Natural killer cell treated with Interleukin-12 subunit alpha and Interleukin-12 subunit beta and Interleukin-15 and Interleukin-18, amount 100 ng/mL, for 72 hours (primary cell): ENCODE data around the gene PNPLA2. TPM values are rescaled to one million over a fixed set of nuclear protein-coding genes. Genes with fewer than 3 reads are reported as not detected.

Source experiments
- ATAC-seq, 2 donors: fragments of 150-1000 bp; cut with Tn5 transposase in 1 of 2; sonication (Bioruptor Pico), chemical (Tn5 transposase) in 1 of 2; 2 replicates each; pipeline ENCODE4 v1.10.0; 2021
- DNase-seq: peaks from one replicate; pipeline ENCODE4 v3.0.0; 2022; ENCODE audit warnings: low spot score
- H3K27ac Mint-ChIP-seq, 2 donors: 1 replicate in 1 of 2; 2 replicates in 1 of 2; pipeline ENCODE4 v1.8.0; 2022; ENCODE audit warnings: mixed read lengths in 2 of 2, mild to moderate bottlenecking in 1 of 2, moderate library complexity in 1 of 2
- H3K27me3 Mint-ChIP-seq, 2 donors: 1 replicate in 1 of 2; 2 replicates in 1 of 2; pipeline ENCODE4 v1.8.0; 2022; ENCODE audit warnings: mixed read lengths in 2 of 2
- H3K36me3 Mint-ChIP-seq: one replicate; pipeline ENCODE4 v1.8.0; 2022; ENCODE audit warnings: mixed read lengths
- H3K4me1 Mint-ChIP-seq, 2 donors: 1 replicate in 1 of 2; 2 replicates in 1 of 2; pipeline ENCODE4 v1.8.0; 2022; ENCODE audit warnings: low read depth in 2 of 2, mixed read lengths in 2 of 2, mild to moderate bottlenecking in 1 of 2
- H3K4me3 Mint-ChIP-seq: one replicate; pipeline ENCODE4 v1.8.0; 2022; ENCODE audit warnings: mixed read lengths
- H3K9me3 Mint-ChIP-seq: 2 replicates; pipeline ENCODE4 v1.8.0; 2022; ENCODE audit warnings: mixed read lengths
- total RNA-seq, 2 donors: library from RNA; stranded (reverse); gene quantifications; one replicate each; pipeline ENCODE4 v1.2.3, GENCODE V29; 2022

The PNPLA2 gene
- total RNA-seq, 2 donors from 2014 or later, result 69.0 to 95.0 TPM

DNA sequence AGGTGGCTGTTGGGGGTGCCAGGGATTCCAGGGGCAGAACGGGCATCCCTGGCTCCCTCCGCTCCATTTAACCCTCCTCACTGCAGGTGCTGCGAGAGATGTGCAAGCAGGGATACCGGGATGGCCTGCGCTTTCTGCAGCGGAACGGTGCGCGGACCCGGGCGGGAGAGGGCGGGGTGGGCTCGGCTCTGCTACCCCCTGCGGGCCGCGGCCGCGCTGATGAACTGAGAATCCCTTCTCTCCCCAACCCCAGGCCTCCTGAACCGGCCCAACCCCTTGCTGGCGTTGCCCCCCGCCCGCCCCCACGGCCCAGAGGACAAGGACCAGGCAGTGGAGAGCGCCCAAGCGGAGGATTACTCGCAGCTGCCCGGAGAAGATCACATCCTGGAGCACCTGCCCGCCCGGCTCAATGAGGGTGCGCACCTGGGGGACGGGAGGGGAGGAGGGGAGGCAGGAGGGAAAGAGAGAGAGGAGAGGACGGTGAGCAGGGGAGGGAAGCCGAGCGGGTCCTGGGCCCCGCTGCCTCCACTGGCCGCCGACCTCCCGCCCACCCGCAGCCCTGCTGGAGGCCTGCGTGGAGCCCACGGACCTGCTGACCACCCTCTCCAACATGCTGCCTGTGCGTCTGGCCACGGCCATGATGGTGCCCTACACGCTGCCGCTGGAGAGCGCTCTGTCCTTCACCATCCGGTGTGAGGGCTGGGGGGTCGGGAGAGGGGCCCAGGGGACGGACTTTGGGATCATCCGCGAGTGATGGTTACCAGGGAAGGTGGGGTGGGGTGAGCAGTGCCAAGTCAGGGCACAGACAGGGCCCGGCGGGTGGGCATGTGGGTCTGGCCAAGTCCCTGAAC, 5.0 kb downstream of the PNPLA2 start:
- H3K27ac Mint-ChIP-seq, result no peak overlapping the region
- ATAC-seq (no peak), DNase-seq (no peak)
- H3K4me3 Mint-ChIP-seq, result no peak overlapping the region
- no peaks in the 10 kb centered on the region for H3K36me3 Mint-ChIP-seq
- no peaks in the 10 kb centered on the region for H3K9me3 Mint-ChIP-seq
- H3K27me3 Mint-ChIP-seq, result peaks cover 0 to 8% of the 10 kb centered on the region in 2 donors
- peaks cover 15 to 17% of the 10 kb centered on the region in 2 donors for H3K4me1 Mint-ChIP-seq

DNA sequence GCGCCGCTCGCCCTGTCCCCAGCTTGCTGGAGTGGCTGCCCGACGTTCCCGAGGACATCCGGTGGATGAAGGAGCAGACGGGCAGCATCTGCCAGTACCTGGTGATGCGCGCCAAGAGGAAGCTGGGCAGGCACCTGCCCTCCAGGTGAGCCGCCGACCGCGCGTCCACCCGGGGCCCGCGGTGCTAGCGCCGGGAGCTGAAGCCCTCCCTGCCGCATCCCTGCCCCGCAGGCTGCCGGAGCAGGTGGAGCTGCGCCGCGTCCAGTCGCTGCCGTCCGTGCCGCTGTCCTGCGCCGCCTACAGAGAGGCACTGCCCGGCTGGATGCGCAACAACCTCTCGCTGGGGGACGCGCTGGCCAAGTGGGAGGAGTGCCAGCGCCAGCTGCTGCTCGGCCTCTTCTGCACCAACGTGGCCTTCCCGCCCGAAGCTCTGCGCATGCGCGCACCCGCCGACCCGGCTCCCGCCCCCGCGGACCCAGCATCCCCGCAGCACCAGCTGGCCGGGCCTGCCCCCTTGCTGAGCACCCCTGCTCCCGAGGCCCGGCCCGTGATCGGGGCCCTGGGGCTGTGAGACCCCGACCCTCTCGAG, 5.7 kb downstream of the PNPLA2 start:
- Mint-ChIP-seq H3K27me3 (peaks cover 0 to 12% of the 10 kb centered on the region in 2 donors), H3K36me3 (no peaks in the 10 kb centered on the region), H3K9me3 (no peaks in the 10 kb centered on the region), H3K27ac (no peak overlapping the region), H3K4me3 (no peak overlapping the region), H3K4me1 (peaks cover 15 to 21% of the 10 kb centered on the region in 2 donors)
- DNase-seq, result no peak
- no peak for ATAC-seq

DNA sequence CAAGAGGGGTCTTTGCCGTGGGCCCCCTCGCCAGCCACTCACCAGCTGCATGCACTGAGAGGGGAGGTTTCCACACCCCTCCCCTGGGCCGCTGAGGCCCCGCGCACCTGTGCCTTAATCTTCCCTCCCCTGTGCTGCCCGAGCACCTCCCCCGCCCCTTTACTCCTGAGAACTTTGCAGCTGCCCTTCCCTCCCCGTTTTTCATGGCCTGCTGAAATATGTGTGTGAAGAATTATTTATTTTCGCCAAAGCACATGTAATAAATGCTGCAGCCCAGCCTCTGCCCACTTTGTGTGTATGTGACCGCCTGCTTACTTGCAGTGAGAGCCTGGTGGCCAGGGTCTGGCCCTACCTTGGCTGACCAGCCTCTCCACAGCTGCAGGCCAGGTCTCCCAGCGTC, 6.2 kb downstream of the PNPLA2 start:
- H3K27me3 Mint-ChIP-seq, result peaks cover 0 to 13% of the 10 kb centered on the region in 2 donors
- DNase-seq (no peak), ATAC-seq (no peak)
- no peak overlapping the region for H3K4me3 Mint-ChIP-seq
- no peaks in the 10 kb centered on the region for H3K36me3 Mint-ChIP-seq
- H3K9me3 Mint-ChIP-seq, result no peaks in the 10 kb centered on the region
- peaks cover 15 to 21% of the 10 kb centered on the region in 2 donors for H3K4me1 Mint-ChIP-seq
- no peak overlapping the region for H3K27ac Mint-ChIP-seq

DNA sequence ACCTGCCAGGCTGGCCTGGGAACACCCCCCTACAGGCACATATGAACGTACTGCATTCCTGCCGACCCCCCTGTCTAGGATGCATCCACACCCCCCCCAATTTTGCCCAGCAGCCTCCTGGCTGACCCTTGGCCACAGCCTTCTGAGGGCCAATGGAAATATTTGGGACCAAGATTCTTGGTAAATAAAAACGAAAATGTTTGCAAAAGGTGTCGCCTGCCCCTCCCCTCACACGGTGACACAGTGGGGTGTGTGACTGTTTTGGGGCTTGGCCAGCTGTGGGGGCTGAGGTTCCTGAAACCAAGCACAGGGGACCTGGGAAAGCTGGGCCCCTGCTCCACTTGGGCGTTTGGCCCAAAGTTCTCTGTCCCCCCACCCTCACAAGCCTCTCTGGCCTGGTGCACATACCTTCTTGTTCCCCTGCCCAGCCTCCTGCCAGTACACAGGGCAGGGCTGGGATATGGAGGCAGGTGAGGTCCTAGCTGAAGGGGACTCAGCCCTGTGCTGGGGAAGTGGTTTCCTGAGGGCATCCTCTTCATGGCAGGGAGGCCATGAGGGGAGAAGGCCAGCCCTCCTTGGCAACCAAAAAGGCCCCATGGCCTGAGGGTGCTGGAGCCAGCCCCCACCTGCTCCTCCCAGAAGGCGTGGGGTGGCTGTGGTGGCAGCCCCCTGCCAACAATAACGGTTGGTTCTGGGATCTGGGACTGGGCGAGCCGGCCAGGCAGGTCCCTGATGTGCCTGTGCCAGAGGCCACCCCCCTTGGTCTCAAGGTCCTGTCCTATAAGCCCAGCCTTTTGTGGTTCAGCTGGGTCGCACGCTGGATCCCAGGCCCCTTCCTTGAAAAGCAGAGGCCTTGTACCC, 6.9 kb downstream of the PNPLA2 start:
- Mint-ChIP-seq H3K27ac (no peak overlapping the region), H3K9me3 (no peaks in the 10 kb centered on the region), H3K27me3 (peaks cover 0 to 13% of the 10 kb centered on the region in 2 donors), H3K4me1 (peaks cover 15 to 21% of the 10 kb centered on the region in 2 donors), H3K36me3 (no peaks in the 10 kb centered on the region), H3K4me3 (no peak overlapping the region)
- ATAC-seq (no peak), DNase-seq (no peak)

DNA sequence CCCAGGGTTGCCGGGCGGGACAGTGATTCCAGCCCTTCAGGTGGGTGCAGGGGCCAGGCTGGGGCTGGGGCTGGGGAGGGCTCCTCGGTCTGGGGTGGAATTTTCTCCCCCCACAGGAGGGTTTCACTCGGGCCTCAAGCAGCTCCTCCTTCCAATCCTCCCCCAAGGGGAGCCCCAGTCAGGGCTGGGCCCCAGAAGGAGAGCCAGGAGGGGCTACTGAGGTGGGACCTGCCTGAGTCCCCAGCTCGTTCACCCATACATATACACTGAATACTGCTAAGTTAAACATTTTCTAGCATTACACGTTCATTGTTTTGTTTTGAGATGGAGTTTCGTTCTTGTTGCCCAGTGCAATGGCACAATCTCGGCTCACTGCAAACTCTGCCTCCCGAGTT, 7.5 kb downstream of the PNPLA2 start:
- H3K4me3 Mint-ChIP-seq, result peak overlapping the region; percentile 61
- ATAC-seq (no peak), DNase-seq (no peak)
- no peaks in the 10 kb centered on the region for H3K36me3 Mint-ChIP-seq
- no peak overlapping the region for H3K27ac Mint-ChIP-seq
- peaks cover 10 to 19% of the 10 kb centered on the region in 2 donors for H3K4me1 Mint-ChIP-seq
- H3K27me3 Mint-ChIP-seq, result peaks cover 0 to 13% of the 10 kb centered on the region in 2 donors
- no peaks in the 10 kb centered on the region for H3K9me3 Mint-ChIP-seq

DNA sequence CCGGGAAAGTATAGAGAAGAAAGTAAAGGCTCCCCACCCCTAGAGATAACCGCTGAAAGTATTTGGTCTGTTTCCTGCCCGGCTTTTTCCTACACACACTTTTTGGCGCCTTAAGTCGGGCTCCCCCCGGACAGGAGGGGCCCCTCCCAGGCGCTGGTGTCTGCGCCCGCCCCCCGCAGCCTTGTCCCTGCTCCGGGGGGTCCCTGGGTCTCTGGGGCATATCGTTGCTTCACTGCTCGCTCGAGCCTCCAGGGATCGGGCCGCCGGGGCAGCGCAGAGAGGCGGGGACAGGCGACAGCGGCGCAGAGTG, 8.1 kb downstream of the PNPLA2 start:
- Mint-ChIP-seq H3K27ac (no peak overlapping the region), H3K27me3 (peaks cover 0 to 17% of the 10 kb centered on the region in 2 donors), H3K4me3 (peak overlapping the region; percentile 61), H3K36me3 (no peaks in the 10 kb centered on the region), H3K4me1 (peaks cover 10 to 20% of the 10 kb centered on the region in 2 donors), H3K9me3 (no peaks in the 10 kb centered on the region)
- ATAC-seq (no peak), DNase-seq (no peak)

DNA sequence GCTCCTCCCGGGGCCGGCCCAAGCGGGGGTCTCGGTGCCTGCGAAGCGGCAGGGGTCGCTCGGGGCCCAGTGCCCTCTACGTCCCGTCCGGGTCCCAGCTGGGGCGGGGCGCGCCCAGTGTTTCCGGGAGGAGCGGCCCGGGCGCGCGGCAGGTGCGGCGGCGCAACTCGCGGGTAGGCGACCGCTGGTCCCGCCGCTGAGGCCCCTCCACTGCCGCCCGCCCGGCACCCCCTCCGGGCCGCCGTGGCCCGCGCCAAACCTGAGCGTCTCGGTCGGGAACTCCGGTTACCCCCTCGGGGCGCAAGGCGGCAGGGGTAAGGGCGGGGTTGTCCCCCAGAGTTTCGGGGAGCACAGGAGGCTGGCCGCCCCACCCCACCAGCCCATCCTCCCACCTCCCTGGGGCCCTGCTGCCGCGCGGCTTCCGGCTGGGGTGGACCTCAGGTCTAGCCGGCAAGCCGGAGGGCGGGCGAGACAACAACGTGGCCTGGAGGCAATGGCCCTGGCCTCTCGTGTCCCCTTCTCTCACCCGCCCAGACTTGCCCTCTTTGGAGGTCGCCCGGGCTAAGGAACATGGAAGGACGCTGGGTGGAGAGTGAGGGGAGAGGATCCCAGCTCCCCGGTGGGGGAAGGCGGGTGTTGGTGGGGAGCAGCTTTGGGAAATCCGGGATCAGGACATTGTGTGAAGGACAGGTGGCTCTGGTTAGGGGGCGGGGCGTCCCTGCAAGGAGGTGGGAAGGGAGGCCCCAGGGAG, 8.6 kb downstream of the PNPLA2 start:
- DNase-seq (no peak), ATAC-seq (peak; percentile 33 to 55)
- peak overlapping the region in 1 of 2 donors; percentile 62 for H3K27ac Mint-ChIP-seq
- no peaks in the 10 kb centered on the region for H3K9me3 Mint-ChIP-seq
- peaks cover 10 to 17% of the 10 kb centered on the region in 2 donors for H3K4me1 Mint-ChIP-seq
- H3K4me3 Mint-ChIP-seq, result peak overlapping the region; percentile 67
- peaks cover 0 to 17% of the 10 kb centered on the region in 2 donors for H3K27me3 Mint-ChIP-seq
- no peaks in the 10 kb centered on the region for H3K36me3 Mint-ChIP-seq

DNA sequence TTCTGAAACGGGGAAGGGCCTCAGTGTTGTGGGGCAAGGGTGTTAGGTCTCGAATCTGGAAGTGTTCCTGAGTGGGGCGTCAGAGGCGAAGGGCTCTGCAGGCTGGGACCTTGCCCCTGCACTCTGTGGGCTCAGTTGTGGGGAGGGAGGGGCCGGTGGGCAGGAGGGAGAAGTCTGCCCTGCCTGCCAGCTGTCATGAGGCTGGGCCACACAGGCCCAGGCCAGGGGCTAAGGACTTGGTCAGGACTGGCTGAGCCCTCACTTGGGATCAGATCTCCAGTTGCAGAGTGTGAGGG, 9.1 kb downstream of the PNPLA2 start, which contains the start of gene CRACR2B:
Gene CRACR2B, plus strand, starts transcription at position 23 of the 296 bp plus-strand sequence. CDS start 689 bp downstream, outside the sequence.
- Mint-ChIP-seq H3K27me3 (peaks cover 0 to 17% of the 10 kb centered on the region in 2 donors), H3K9me3 (no peaks in the 10 kb centered on the region), H3K4me3 (peak within 1 kb of the TSS; percentile 67), H3K36me3 (no peaks in the 10 kb centered on the region), H3K27ac (peak within 1 kb of the TSS in 1 of 2 donors; percentile 62), H3K4me1 (peaks cover 10 to 17% of the 10 kb centered on the region in 2 donors)
- ATAC-seq (no peak), DNase-seq (no peak)

DNA sequence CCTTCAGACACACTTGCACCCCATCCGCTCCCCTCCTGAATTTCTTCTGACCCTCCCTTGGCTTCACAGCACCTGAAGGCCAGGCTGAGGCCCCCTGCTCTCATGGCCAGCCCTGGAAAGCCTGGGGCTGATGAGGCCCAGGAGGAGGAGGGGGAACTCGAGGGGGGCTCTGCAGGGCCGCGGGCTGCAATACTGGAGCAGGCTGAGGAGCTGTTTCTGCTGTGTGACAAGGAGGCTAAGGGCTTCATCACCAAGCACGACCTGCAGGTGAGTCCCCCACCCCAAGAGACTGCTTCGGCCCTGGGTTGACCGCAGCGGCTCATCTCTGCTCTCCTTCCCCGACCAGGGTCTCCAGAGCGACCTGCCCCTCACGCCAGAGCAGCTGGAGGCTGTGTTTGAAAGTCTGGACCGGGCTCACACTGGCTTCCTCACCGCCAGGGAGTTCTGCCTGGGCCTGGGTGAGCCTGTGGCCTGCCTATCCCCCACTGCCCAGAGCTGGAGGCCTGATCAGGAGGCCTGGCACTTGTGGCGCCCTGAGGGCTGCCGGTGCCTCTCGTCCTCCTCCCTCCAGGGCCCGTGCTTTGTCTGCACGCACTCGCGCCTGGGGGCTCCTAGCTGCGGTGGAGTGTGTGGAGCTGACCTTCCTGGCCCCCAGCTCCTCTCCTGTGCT, 9.9 kb downstream of the PNPLA2 start:
- DNase-seq (no peak), ATAC-seq (no peak)
- Mint-ChIP-seq H3K4me1 (peaks cover 10 to 17% of the 10 kb centered on the region in 2 donors), H3K9me3 (no peaks in the 10 kb centered on the region), H3K27me3 (peaks cover 0 to 17% of the 10 kb centered on the region in 2 donors), H3K4me3 (peak overlapping the region; percentile 67), H3K27ac (no peak overlapping the region), H3K36me3 (no peaks in the 10 kb centered on the region)

DNA sequence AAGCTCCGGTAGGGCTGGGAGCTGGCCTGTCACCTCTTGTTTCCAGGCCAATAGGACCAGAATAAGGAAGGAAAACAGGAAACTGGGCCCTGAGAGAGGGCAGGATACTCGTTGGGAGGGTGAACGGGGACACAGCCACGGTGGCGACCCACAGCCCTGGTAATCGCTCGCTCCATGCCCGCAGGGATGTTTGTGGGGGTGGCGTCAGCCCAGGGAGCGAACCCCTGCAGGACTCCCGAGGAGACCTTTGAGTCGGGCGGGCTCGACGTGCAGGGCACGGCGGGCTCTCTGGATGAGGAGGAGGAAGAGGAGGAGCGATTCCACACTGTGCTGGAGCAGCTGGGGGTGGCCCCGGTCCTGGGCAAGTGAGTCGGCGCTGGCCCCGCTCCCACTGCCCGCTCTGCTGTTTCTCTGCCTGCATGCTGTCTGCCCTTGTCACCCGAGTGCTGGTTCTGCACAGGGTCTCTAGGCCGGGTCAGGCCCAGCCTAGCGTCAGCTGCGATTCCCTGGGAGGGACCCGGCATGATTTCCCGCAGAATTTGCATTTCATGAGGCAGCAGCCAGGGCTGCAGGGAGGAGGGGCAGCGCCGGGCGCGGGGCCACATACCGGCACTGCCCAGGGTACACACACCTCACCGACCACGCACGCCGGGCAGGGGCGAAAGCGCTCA, 10.6 kb downstream of the PNPLA2 start:
- H3K27me3 Mint-ChIP-seq, result peaks cover 0 to 17% of the 10 kb centered on the region in 2 donors
- H3K4me1 Mint-ChIP-seq, result peaks cover 10 to 20% of the 10 kb centered on the region in 2 donors
- ATAC-seq (no peak), DNase-seq (no peak)
- peak overlapping the region; percentile 51 for H3K4me3 Mint-ChIP-seq
- no peak overlapping the region for H3K27ac Mint-ChIP-seq
- no peaks in the 10 kb centered on the region for H3K9me3 Mint-ChIP-seq
- H3K36me3 Mint-ChIP-seq, result no peaks in the 10 kb centered on the region

DNA sequence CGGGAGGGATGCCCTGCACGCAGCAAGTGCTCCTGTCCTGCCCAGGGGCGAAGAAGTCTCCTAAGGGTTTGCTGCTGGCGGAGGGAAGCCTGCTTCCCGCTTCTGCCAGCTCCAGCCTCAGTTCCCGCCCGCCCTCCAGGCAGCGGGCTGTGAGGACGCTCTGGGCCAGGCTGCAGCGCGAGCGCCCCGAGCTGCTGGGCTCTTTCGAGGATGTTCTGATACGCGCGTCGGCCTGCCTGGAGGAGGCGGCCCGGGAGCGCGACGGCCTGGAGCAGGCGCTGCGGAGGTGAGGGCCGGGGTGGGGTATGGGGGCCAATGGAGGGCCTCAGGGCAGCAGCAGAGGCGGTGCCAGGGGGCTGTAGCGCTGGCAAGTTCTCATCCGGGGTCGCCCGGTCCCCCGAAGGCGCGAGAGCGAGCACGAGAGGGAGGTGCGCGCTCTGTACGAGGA, 11.2 kb downstream of the PNPLA2 start:
- peaks cover 10 to 20% of the 10 kb centered on the region in 2 donors for H3K4me1 Mint-ChIP-seq
- ATAC-seq, result peak in 1 of 2 donors; percentile 1
- no peak for DNase-seq
- no peaks in the 10 kb centered on the region for H3K36me3 Mint-ChIP-seq
- H3K27ac Mint-ChIP-seq, result no peak overlapping the region
- peaks cover 0 to 17% of the 10 kb centered on the region in 2 donors for H3K27me3 Mint-ChIP-seq
- peak overlapping the region; percentile 60 for H3K4me3 Mint-ChIP-seq
- no peaks in the 10 kb centered on the region for H3K9me3 Mint-ChIP-seq

DNA sequence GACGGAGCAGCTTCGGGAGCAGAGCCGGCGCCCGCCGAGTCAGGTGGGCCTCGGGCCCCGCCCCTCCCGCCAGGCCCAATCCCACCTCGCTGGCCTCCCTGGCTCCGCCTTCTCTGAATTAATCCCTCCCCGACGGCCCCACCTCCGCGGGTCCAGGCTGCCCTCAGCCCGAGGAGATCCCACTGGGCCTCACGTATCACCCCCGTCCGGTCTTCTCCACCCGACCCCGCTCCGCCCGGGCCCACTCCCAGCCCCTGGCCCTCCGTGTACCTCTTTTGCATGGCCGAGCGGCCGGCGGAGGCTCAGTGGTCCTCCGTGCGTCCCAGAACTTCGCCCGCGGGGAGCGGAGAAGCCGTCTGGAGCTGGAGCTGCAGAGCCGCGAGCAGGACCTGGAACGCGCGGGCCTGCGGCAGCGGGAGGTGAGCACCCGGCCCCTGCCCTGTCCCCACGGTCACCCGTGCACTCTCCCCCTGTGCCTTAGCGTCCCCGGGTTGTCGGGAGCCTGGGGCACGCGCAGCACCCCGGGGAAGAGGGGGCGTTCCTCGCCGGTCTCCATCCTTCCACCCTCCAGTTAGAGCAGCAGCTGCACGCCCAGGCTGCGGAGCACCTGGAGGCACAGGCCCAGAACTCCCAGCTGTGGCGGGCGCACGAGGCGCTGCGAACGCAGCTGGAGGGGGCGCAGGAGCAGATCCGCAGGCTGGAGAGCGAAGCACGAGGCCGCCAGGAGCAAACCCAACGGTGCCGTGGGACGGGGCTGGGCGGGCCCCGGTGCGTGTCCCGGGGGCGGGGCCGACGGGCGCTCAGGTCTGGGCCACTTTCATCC, 11.8 kb downstream of the PNPLA2 start:
- Mint-ChIP-seq H3K27me3 (peaks cover 0 to 17% of the 10 kb centered on the region in 2 donors), H3K4me3 (peak overlapping the region; percentile 71)
- ATAC-seq, result peak; percentile 66 to 73

More for the DNA sequence above, 11.8 kb downstream of the PNPLA2 start:
- DNase-seq, result no peak
- Mint-ChIP-seq H3K4me1 (peaks cover 10 to 22% of the 10 kb centered on the region in 2 donors), H3K27ac (no peak overlapping the region), H3K9me3 (no peaks in the 10 kb centered on the region), H3K36me3 (no peaks in the 10 kb centered on the region)
